Stimulated activated CD4-positive, alpha-beta T cell treated with anti-CD3 and anti-CD28 coated beads, Interleukin-1b, Interleukin-23, amount 100 ng/mL, for 48 hours (primary cell): ENCODE measurements around the gene RAB3D.
A peak's percentile ranks its signal among the peaks of the same experiment; 100 is the strongest.
"Not testable (repeated sequence)": the region's sequence is repeated elsewhere in the genome, so short reads cannot be mapped to it uniquely, and the experiment has no call there.

ENCODE experiments used
- DNase-seq: peaks from one replicate; pipeline ENCODE4 v3.0.0-alpha.2; 2020

RAB3D gene

GRCh38 chr19:11339254-11340098 lies at the start of gene RAB3D:
Gene RAB3D (minus strand): TSS chr19:11339657. CDS start chr19:11337399, 2,258 bp downstream.
- DNase-seq = peak; percentile 86

- DNase-seq = no peak
Measured at GRCh38 chr19:11387162-11388034, 47.9 kb upstream of the RAB3D start.

- DNase-seq = no peak
Measured at GRCh38 chr19:11384778-11385129, 45.3 kb upstream of the RAB3D start.

- no peak for DNase-seq
Measured at GRCh38 chr19:11383706-11384048, 44.2 kb upstream of the RAB3D start.

DNA sequence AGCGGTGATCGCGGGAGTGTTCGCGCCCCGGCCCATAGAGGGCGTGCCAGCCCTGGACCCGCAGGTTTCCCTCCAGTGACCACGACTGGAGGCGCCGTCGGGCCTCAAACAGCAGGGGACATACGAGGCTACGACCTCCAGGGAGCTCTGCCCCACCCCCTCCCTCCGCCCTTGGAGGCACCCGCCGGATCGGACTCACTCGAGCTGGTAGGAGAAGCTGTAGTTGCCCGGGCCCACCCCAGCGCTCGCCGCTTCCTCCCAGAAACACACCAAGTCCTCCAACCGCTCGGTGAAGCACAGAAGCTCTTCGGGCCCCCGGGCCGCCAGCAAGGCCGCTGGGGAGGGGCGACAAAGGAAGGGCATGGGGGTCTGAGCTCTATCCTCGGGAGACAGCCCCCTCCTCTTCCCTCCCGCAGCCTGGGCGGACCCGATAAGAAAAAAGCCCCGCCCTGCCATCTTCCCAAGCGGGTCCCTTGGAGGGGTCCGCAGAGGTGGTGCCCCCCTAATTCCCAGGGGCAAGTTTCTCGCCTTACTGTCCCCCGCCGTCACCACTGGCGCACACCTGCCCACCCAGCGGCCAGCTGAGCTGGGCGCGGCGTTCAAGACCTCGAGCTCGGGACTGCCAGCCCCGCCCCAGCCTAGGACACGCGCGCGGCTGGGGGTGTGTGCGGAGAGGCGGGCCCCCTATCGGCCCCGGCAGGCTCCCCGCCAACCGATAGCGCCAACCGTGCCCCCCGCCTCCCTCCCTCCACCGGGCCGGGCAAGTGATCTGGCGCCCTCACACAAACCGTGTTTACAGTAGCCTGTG lies 43.6 kb upstream of the RAB3D start:
- peak; percentile 51 for DNase-seq

DNA sequence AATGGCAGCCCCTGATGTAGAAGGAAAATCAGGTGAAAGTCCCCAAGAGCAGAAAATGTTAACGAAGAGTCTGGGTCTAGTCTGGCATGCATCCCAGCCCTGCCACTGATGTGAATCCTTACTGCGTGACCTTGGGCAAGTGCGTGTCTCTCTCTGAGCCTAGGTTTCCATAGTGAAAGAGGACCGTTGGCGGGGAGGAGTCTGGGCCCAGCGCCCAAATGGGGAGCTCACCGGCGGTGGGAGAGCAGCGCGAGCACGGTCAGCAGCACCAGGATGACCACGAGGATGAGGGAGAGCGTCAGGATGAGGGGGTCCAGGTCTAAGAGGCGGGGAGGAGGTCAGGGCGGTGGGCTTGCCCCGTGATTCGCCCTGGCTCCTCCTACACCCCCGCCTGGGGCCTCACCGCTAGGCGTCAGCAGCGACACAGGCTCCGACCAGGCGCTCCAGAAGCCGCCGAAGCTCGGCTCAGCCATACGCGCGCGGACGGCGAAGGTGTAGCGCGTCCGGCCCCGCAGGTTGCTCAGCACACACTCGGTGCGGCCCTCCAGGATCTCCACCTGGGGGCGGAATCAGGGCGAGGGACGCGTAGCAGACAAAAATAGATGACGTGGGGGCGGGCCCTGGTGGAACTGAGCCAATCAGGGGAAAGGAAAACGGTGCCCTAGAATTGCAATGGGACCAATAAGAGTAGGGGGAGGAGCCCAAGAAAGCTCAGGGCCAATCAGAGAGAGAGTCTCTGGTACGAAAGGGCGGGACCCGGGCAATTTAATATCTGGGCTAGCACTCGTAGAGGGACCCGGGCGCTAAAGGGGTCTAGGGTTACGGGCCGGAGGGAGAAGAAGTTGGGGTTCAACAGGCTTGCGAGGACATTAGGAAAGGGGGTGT lies 41.4 kb upstream of the RAB3D start:
- peak; percentile 97 for DNase-seq

DNA sequence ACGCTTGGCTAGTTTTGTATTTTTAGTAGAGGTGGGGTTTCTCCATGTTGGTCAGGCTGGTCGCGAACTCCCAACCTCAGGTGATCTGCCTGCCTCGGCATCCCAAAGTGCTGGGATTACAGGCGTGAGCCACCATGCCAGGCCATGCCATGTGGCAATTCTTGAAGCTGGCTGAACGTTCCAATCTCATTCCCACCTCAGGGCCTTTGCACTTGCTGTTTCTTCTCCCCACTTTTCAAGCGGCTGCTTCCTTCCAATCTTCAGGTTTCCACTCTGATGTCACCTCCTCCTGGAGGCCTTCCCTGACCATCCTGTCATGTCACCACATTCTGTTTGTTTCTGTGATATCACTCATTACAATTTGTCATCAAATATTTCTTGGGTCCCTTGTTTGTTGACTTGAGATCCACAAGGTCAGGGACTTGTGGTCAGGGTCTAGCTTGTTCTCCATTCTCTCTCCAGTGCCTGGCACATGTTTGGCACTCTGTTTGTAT lies 40.4 kb upstream of the RAB3D start:
- no peak for DNase-seq

- not testable (repeated sequence) for DNase-seq
Measured at GRCh38 chr19:11379269-11379845, 39.9 kb upstream of the RAB3D start.

GRCh38 chr19:11378319-11379189 lies 39.1 kb upstream of the RAB3D start:
- DNase-seq = no peak

DNA sequence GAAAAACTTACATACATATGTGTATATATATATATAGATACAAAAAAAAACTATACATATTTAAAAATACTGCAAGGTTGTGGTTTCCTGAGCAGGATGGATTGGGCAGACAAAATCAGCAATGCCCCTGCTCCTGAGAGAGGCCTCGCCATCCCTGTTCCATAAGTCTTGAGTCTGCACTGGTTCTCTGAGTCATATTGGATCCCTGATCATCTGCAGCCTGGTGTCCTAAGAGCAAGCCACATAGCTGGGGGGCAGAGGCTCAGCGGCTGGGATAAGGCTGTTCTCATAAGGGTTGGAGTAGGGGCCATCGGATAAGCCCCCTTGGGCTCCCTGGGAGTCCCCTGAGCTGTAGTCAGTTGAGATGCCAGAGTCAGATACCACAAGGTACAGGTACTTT lies 38.3 kb upstream of the RAB3D start:
- no peak for DNase-seq

DNA sequence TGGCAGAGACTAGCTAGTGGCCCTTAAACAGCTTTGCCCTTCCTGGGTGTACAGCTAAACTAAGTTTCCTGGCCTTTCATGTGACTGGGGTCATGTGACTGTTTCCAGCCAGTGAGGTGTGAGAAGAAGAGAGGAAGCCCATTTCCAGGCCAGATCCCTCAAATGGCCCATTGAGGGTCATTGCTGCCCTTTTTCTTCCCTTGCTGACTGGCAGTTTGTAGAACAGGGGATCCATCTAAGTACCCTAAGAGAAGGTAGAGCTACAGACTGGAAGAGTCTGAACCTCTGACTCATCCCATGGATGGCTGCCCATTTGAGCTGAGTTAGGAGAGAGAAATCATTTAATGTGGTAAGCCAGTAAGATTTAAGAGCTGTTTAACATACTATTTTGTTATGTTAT lies 37.8 kb upstream of the RAB3D start:
- DNase-seq = no peak

- DNase-seq = peak; percentile 76
Measured at GRCh38 chr19:11375143-11375948, 35.9 kb upstream of the RAB3D start.

- peak; percentile 97 for DNase-seq
Measured at GRCh38 chr19:11374433-11375142, 35.1 kb upstream of the RAB3D start, which contains the start of gene SWSAP1. Gene SWSAP1 (plus strand): TSS chr19:11374666. CDS start chr19:11374681, 15 bp downstream.

DNA sequence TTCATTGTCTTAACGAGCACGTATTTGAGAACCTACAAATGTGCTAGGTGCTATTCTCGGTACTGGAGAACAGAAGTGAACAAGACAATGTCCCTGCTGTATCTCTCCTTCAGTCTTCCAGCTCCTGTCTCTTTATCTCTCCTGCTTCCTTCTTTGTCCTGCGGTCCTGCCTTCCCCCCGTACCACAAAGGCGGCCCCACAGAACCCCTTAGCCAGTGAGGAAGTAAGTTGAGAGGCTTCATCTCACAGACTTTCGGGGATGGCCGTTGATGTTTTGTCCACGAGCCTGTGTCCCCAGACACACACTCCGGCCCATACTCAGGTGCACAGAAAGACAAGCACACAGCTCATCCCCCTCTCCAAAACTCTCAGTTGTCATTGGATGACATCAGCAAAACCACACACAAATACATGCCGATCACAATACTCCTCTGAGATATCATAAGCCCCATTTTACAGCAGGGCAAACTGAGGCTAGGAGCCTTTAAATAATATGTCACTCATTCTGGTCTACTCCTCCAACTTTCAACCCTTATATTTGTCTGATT lies 34.5 kb upstream of the RAB3D start:
- DNase-seq = no peak

GRCh38 chr19:11373166-11373884 lies 33.9 kb upstream of the RAB3D start:
- DNase-seq = no peak

- DNase-seq = no peak
Measured at GRCh38 chr19:11370744-11371143, 31.3 kb upstream of the RAB3D start.

- DNase-seq = no peak
Measured at GRCh38 chr19:11367528-11367927, 28.1 kb upstream of the RAB3D start.
